Endodermal cell (in vitro differentiated cells): ENCODE measurements around the gene UBAP1L. TPM values are rescaled to one million over a fixed set of nuclear protein-coding genes. Genes with fewer than 3 reads are reported as not detected.

ENCODE experiments used
- DNase-seq: peaks from one replicate; pipeline ENCODE4 v3.0.0-alpha.2; 2017
- H3K27ac ChIP-seq: 2 replicates; pipeline ENCODE4 v1.5.1; 2013; ENCODE audit warnings: mild to moderate bottlenecking, low read depth, low read length, moderate library complexity
- H3K27me3 ChIP-seq: 2 replicates; pipeline ENCODE4 v1.6.1; 2013; ENCODE audit warnings: mild to moderate bottlenecking, low read length, moderate library complexity; ENCODE audit not compliant: insufficient read depth, control insufficient read depth, poor library complexity, severe bottlenecking
- H3K36me3 ChIP-seq: 2 replicates; pipeline ENCODE4 v1.7.0; 2013; ENCODE audit warnings: mild to moderate bottlenecking, low read length, moderate library complexity; ENCODE audit not compliant: control insufficient read depth, insufficient read depth
- H3K4me1 ChIP-seq: one replicate; pipeline ENCODE4 v1.7.0; 2013; ENCODE audit warnings: low read length; ENCODE audit not compliant: control insufficient read depth, insufficient read depth
- H3K4me3 ChIP-seq: 2 replicates; pipeline ENCODE4 v1.5.1; 2013; ENCODE audit warnings: mild to moderate bottlenecking, low read length, moderate library complexity
- H3K9ac ChIP-seq: 2 replicates; pipeline ENCODE4 v1.6.1; 2013; ENCODE audit warnings: mild to moderate bottlenecking, low read length, moderate library complexity; ENCODE audit not compliant: poor library complexity, severe bottlenecking; ENCODE audit errors: extremely low read depth
- H3K9me3 ChIP-seq: 2 replicates; pipeline ENCODE4 v1.6.1; 2013; ENCODE audit warnings: mild to moderate bottlenecking, low read length, moderate library complexity; ENCODE audit not compliant: control insufficient read depth
- H3K27ac Mint-ChIP-seq: 2 replicates; pipeline ENCODE4 v1.8.0; 2020; ENCODE audit warnings: mixed read lengths
- H3K27me3 Mint-ChIP-seq: 2 replicates; pipeline ENCODE4 v1.8.0; 2021; ENCODE audit warnings: mild to moderate bottlenecking, mixed read lengths; ENCODE audit not compliant: insufficient read depth
- H3K36me3 Mint-ChIP-seq: 2 replicates; pipeline ENCODE4 v1.8.0; 2020; ENCODE audit warnings: low read depth, mixed read lengths
- H3K4me1 Mint-ChIP-seq: 2 replicates; pipeline ENCODE4 v1.8.0; 2020; ENCODE audit warnings: mixed read lengths
- H3K4me3 Mint-ChIP-seq: 2 replicates; pipeline ENCODE4 v1.8.0; 2020; ENCODE audit warnings: mild to moderate bottlenecking, moderate library complexity, mixed read lengths
- H3K9me3 Mint-ChIP-seq: 2 replicates; pipeline ENCODE4 v1.8.0; 2020; ENCODE audit warnings: mild to moderate bottlenecking, mixed read lengths
- WGBS, 2 experiments: methylation state at CpG; one replicate each; pipeline versions ENCODE4 v1.1.5 to v1.1.7; 2013; ENCODE audit warnings: missing lambda C conversion rate in 2 of 2, mixed read lengths in 1 of 2; ENCODE audit not compliant: insufficient coverage in 1 of 2, insufficient read length in 1 of 2; 5-methylcytosine and 5-hydroxymethylcytosine counted together
- total RNA-seq, 2 donors: library from RNA; stranded (reverse); fragmentation: NEBNext Ultra II Directional in 1 of 2; extraction: Animal tissue kit (Norgen Biotek cat#: 25700) in 1 of 2; gene quantifications; 2 replicates in 1 of 2; 3 replicates in 1 of 2; pipeline ENCODE4 v1.2.1, GENCODE V29; 2021
- TF ChIP-seq, protein P1 (sequence below): fragments of 200-600 bp; sonication (generic); conservative IDR thresholded peaks from 2 replicates; pipeline ENCODE4 v1.5.0; 2021; ENCODE audit warnings: antibody characterized with exemption, mild to moderate bottlenecking

Gene UBAP1L
- total RNA-seq, 2 donors from 2014 or later: 3.4 to 4.2 TPM

- peak overlapping the region; percentile 88 for H3K4me3 ChIP-seq
- no peak for DNase-seq
- H3K27me3 ChIP-seq: no peaks in the 10 kb centered on the region
- 90 to 94% methylated on average over 3 to 8 of the region's 8 CpGs for WGBS, 2 experiments
- Mint-ChIP-seq H3K4me1 (peaks cover 6% of the 10 kb centered on the region), H3K9me3 (peaks cover 46% of the 10 kb centered on the region), H3K36me3 (peaks cover 18% of the 10 kb centered on the region), H3K4me3 (peak overlapping the region; percentile 68), H3K27ac (no peak overlapping the region), H3K27me3 (peaks cover 3% of the 10 kb centered on the region)
- H3K27ac ChIP-seq: no peak overlapping the region
- no peak overlapping the region for H3K9ac ChIP-seq
- no peaks in the 10 kb centered on the region for H3K4me1 ChIP-seq
- TF ChIP-seq, protein P1, sequence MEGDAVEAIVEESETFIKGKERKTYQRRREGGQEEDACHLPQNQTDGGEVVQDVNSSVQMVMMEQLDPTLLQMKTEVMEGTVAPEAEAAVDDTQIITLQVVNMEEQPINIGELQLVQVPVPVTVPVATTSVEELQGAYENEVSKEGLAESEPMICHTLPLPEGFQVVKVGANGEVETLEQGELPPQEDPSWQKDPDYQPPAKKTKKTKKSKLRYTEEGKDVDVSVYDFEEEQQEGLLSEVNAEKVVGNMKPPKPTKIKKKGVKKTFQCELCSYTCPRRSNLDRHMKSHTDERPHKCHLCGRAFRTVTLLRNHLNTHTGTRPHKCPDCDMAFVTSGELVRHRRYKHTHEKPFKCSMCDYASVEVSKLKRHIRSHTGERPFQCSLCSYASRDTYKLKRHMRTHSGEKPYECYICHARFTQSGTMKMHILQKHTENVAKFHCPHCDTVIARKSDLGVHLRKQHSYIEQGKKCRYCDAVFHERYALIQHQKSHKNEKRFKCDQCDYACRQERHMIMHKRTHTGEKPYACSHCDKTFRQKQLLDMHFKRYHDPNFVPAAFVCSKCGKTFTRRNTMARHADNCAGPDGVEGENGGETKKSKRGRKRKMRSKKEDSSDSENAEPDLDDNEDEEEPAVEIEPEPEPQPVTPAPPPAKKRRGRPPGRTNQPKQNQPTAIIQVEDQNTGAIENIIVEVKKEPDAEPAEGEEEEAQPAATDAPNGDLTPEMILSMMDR: no peak
- peaks cover 8% of the 10 kb centered on the region for H3K36me3 ChIP-seq
- peaks cover 27% of the 10 kb centered on the region for H3K9me3 ChIP-seq
These were observed 19.5 kb upstream of the UBAP1L start for GRCh38 chr15:65134538-65134937.

DNA sequence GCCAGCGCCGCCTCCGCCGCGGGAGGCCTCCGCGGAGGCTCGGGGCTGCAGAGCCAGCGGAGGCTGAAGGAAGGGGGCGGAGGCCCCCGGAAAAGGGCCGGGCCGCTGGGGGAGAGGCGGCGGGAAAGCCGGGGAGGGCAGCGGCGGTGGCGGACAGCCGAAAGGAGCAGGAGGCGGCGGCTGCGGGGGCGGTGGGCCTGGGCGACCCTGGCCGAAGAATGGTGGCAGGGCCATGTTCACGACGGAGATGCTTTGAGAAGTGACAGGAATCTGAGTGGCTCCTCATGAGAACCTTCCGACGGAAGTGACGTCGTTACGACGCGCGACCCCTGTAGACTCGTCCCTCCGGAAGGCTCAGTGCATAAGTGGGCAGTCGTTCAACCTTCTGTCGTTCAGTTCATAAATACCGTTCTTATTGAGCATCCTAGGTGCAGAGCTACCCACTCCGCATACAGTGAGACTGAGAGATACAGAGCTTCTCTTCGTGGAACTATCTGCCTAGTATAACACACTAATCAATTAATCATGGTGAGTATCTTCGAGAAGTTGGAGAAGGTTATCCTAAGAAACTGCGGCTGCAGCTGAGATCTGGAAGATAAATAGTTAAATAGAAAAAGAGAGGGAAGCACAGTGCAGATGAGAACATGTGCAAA lies 18.7 kb upstream of the UBAP1L start, which contains the start of gene PDCD7:
PDCD7 (minus strand) TSS at position 261 of the 653 bp plus-strand sequence; CDS start at position 234, 27 bp downstream.
- WGBS, 2 experiments: 2 to 4% methylated on average over 34 to 45 of the region's 45 CpGs
- H3K27me3 ChIP-seq: no peaks in the 10 kb centered on the region
- Mint-ChIP-seq H3K27me3 (no peaks in the 10 kb centered on the region), H3K4me3 (peak within 1 kb of the TSS; percentile 68), H3K9me3 (peaks cover 37% of the 10 kb centered on the region), H3K27ac (peak within 1 kb of the TSS; percentile 89), H3K36me3 (peaks cover 26% of the 10 kb centered on the region), H3K4me1 (peaks cover 6% of the 10 kb centered on the region)
- peaks cover 16% of the 10 kb centered on the region for H3K36me3 ChIP-seq
- TF ChIP-seq, protein P1: no peak
- peaks cover 27% of the 10 kb centered on the region for H3K9me3 ChIP-seq
- peak; percentile 91 for DNase-seq
- peak within 1 kb of the TSS; percentile 97 for H3K4me3 ChIP-seq
- no peaks in the 10 kb centered on the region for H3K4me1 ChIP-seq
- H3K27ac ChIP-seq: peak within 1 kb of the TSS; percentile 70
- peak within 1 kb of the TSS; percentile 74 for H3K9ac ChIP-seq

- Mint-ChIP-seq H3K9me3 (peaks cover 31% of the 10 kb centered on the region), H3K36me3 (peaks cover 32% of the 10 kb centered on the region), H3K4me1 (peaks cover 6% of the 10 kb centered on the region), H3K27me3 (no peaks in the 10 kb centered on the region), H3K27ac (peak overlapping the region; percentile 81), H3K4me3 (peak overlapping the region; percentile 68)
- Histone ChIP-seq H3K27ac (peak overlapping the region; percentile 30), H3K9ac (peak overlapping the region; percentile 74), H3K4me1 (no peaks in the 10 kb centered on the region), H3K36me3 (peaks cover 23% of the 10 kb centered on the region), H3K27me3 (no peaks in the 10 kb centered on the region), H3K4me3 (peak overlapping the region; percentile 97), H3K9me3 (peaks cover 25% of the 10 kb centered on the region)
- TF ChIP-seq, protein P1: no peak
- peak; percentile 81 for DNase-seq
- WGBS, 2 experiments: 0 to 1% methylated on average over 23 to 93 of the region's 93 CpGs
These were observed 18.0 kb upstream of the UBAP1L start for GRCh38 chr15:65132878-65133547.
